Duodenal mucosa (tissue), 2 donors: ENCODE measurements around the gene PRSS8.

Experiments
- H3K27ac ChIP-seq: one replicate; pipeline ENCODE4 v1.7.0; 2013; ENCODE audit warnings: low read depth, low read length
- H3K27me3 ChIP-seq, 2 donors: one replicate each; pipeline ENCODE4 v1.7.0; 2013; ENCODE audit warnings: low read length in 2 of 2, control low read depth in 1 of 2; ENCODE audit not compliant: insufficient read depth in 2 of 2, control insufficient read depth in 1 of 2
- H3K36me3 ChIP-seq, 2 donors: one replicate each; pipeline ENCODE4 v1.7.0; 2013; ENCODE audit warnings: low read length in 2 of 2, control low read depth in 1 of 2; ENCODE audit not compliant: insufficient read depth in 2 of 2, control insufficient read depth in 1 of 2
- H3K4me1 ChIP-seq, 2 donors: one replicate each; pipeline ENCODE4 v1.7.0; 2013; ENCODE audit warnings: low read length in 2 of 2, control low read depth in 1 of 2; ENCODE audit not compliant: insufficient read depth in 2 of 2, control insufficient read depth in 1 of 2
- H3K4me3 ChIP-seq, 2 donors: one replicate each; pipeline ENCODE4 v1.7.0; 2013; ENCODE audit warnings: low read length in 2 of 2, low read depth in 1 of 2
- H3K9ac ChIP-seq, 2 donors: one replicate each; pipeline ENCODE4 v1.7.0; 2013; ENCODE audit warnings: low read length in 2 of 2, low read depth in 1 of 2
- H3K9me3 ChIP-seq, 2 donors: one replicate each; pipeline ENCODE4 v1.7.0; 2013; ENCODE audit warnings: low read length in 2 of 2, control low read depth in 1 of 2; ENCODE audit not compliant: control insufficient read depth in 1 of 2

PRSS8 gene

DNA sequence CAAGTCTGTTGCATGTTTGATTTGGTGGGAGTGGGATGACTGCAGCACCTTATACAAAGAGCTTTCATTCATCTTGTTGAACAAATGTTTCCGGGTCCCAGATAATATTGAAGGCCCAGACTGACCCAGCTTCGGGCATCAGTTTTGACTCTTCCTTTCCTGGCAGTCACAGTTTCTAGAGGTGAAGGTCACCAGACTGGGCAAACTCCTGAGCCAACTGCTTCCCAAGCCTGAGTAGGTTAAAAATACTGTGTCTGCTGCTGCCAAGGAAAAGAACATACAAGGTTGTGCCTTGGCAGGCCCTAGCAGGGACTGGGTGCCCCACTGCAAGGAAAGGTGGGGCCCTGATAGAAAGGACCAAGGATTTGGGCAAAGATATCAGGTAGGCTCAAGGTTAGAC lies 22.8 kb downstream of the PRSS8 start:
- Histone ChIP-seq H3K9ac (no peak overlapping the region), H3K36me3 (peaks cover 33 to 36% of the 10 kb centered on the region in 2 donors), H3K9me3 (no peaks in the 10 kb centered on the region), H3K4me1 (peaks cover 30 to 31% of the 10 kb centered on the region in 2 donors), H3K27me3 (no peaks in the 10 kb centered on the region), H3K4me3 (no peak overlapping the region), H3K27ac (no peak overlapping the region)

- Histone ChIP-seq H3K4me3 (no peak overlapping the region), H3K9me3 (no peaks in the 10 kb centered on the region), H3K27ac (no peak overlapping the region), H3K4me1 (peaks cover 31 to 32% of the 10 kb centered on the region in 2 donors), H3K27me3 (no peaks in the 10 kb centered on the region), H3K36me3 (peaks cover 33 to 36% of the 10 kb centered on the region in 2 donors), H3K9ac (no peak overlapping the region)
Measured at GRCh38 chr16:31111881-31112466, 23.6 kb downstream of the PRSS8 start.

- no peak overlapping the region for H3K27ac ChIP-seq
- H3K27me3 ChIP-seq: no peaks in the 10 kb centered on the region
- H3K9me3 ChIP-seq: no peaks in the 10 kb centered on the region
- H3K4me1 ChIP-seq: peaks cover 32 to 34% of the 10 kb centered on the region in 2 donors
- H3K36me3 ChIP-seq: peaks cover 33 to 36% of the 10 kb centered on the region in 2 donors
- no peak overlapping the region for H3K4me3 ChIP-seq
- no peak overlapping the region for H3K9ac ChIP-seq
Measured at GRCh38 chr16:31110106-31111034, 25.2 kb downstream of the PRSS8 start.

GRCh38 chr16:31109622-31110021 lies 25.9 kb downstream of the PRSS8 start:
- Histone ChIP-seq H3K9ac (no peak overlapping the region), H3K4me3 (no peak overlapping the region), H3K4me1 (peaks cover 30 to 34% of the 10 kb centered on the region in 2 donors), H3K27me3 (no peaks in the 10 kb centered on the region), H3K27ac (no peak overlapping the region), H3K36me3 (peaks cover 33 to 36% of the 10 kb centered on the region in 2 donors), H3K9me3 (no peaks in the 10 kb centered on the region)

DNA sequence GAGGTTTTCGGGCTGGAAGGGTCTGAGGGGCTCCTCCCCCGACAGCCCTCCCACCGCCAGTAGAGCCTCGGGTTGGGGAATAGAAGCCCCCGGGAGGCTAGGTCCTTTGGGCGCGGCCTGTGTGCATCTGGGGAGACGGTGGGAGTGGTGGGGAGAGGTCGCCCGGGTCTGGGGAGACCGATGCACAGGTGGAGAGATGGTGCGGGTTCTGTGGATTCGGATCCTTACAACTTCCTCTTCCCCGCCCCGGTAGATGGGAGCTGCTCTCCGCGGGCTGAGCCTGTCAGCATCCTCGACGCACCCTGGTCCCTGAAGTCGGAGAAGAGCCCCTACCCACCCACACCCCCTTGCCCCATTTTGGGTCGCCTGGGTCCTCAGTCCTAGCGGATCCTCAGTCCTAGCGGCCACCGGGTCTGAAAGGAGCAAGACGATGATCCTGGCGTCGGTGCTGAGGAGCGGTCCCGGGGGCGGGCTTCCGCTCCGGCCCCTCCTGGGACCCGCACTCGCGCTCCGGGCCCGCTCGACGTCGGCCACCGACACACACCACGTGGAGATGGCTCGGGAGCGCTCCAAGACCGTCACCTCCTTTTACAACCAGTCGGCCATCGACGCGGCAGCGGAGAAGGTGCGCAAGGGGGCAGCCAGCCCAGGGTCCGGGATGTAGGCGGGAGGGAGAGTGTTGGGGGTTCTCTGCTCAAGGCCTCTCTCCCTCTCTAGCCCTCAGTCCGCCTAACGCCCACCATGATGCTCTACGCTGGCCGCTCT lies 26.6 kb downstream of the PRSS8 start:
- no peaks in the 10 kb centered on the region for H3K27me3 ChIP-seq
- H3K4me3 ChIP-seq: peak overlapping the region; percentile 80 to 82
- H3K36me3 ChIP-seq: peaks cover 33 to 36% of the 10 kb centered on the region in 2 donors
- H3K27ac ChIP-seq: peak overlapping the region; percentile 63
- peak overlapping the region; percentile 78 to 85 for H3K9ac ChIP-seq
- no peaks in the 10 kb centered on the region for H3K9me3 ChIP-seq
- H3K4me1 ChIP-seq: peaks cover 27 to 30% of the 10 kb centered on the region in 2 donors

DNA sequence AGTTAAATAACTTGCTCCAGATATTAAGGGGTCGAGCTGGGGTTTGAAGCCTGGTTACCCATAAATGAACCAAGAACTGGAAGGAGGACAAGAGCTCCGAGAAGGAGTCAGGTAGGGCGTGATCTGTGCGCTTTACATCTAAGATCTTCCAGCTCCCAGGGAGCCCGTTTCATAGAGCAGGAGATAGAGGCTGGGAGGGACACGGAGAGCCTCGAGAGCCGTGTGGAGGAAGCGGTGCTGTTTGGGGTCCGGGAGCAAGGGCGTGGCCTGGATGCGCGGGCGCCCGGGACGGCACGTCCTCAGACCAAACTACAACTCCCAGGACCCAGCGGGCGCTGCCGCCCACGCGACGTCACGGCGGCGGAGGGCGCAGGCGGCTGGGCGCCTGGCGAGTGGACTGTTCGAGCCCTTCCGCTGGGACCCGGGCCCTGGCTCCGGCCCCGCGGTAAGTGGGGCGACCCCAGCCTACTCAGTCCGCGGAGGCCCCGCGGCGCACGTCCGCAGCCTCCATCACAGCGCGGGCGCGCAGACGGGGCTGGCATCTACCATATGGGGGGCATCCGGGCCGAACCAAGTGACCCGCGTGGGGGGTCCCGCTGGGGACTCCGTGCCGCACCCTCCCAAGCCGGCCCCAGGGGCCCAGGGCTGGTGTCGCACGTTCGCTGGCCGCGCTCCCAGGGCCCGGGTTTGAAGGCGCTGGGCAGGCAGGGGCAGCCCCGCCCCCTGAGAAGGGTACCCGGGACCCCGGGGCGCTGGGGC lies 27.3 kb downstream of the PRSS8 start, which contains the start of gene BCKDK:
Gene BCKDK (plus strand): TSS at position 352 of the 759 bp plus-strand sequence. CDS start 838 bp downstream, outside the sequence.
- Histone ChIP-seq H3K36me3 (peaks cover 33 to 35% of the 10 kb centered on the region in 2 donors), H3K4me1 (peaks cover 19 to 25% of the 10 kb centered on the region in 2 donors), H3K27me3 (no peaks in the 10 kb centered on the region), H3K9me3 (no peaks in the 10 kb centered on the region), H3K4me3 (peak within 1 kb of the TSS; percentile 80 to 82), H3K27ac (peak within 1 kb of the TSS; percentile 63), H3K9ac (peak within 1 kb of the TSS; percentile 78 to 85)

- H3K9ac ChIP-seq: no peak overlapping the region
- H3K27me3 ChIP-seq: no peaks in the 10 kb centered on the region
- peak overlapping the region; percentile 80 to 82 for H3K4me3 ChIP-seq
- peaks cover 26 to 29% of the 10 kb centered on the region in 2 donors for H3K36me3 ChIP-seq
- no peaks in the 10 kb centered on the region for H3K9me3 ChIP-seq
- peaks cover 13 to 20% of the 10 kb centered on the region in 2 donors for H3K4me1 ChIP-seq
- no peak overlapping the region for H3K27ac ChIP-seq
Measured at GRCh38 chr16:31107465-31107867, 28.1 kb downstream of the PRSS8 start.

DNA sequence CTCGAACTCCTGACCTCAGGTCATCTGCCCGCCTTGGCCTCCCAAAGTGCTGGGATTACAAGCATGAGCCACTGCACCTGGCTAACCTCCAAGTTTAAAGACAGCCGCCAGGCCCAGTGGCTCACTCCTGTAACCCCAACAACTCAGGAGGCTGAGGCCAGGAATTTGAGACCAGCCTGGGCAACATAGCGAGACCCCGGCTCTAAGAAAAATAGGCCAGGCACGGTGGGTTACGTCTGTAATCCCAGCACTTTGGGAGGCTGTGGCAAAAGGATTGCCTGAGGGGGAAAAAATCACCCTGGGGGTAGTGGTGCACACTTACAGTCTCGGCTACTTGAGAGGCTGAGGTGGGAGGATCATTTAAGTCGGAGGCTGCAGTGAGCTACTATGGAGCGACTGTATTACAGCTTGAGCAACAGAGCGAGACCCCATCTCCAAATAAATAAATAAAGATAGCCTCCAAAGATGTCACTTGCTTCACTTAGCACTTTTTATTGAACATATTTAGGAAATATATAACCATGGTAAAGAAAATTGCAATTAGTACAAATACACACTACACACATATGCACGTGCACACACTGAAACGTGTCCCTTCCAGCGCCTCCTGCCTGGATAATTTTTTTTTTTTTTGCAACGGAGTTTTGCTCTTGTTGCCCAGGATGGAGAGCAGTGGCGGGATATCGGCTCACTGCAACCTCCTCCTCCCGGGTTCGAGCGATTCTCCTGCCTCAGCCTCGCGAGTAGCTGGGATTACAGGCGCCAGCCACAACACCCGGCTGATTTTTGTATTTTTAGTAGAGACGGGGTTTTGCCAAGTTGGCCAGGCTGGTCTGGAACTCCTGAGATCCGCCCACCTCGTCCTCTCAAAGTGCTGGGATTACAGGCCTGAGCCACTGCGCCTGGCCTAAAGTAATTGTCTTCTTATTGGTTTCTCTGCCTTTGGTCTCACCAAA lies 28.7 kb downstream of the PRSS8 start:
- no peaks in the 10 kb centered on the region for H3K9me3 ChIP-seq
- peaks cover 21 to 22% of the 10 kb centered on the region in 2 donors for H3K36me3 ChIP-seq
- H3K27me3 ChIP-seq: no peaks in the 10 kb centered on the region
- H3K4me1 ChIP-seq: peaks cover 13 to 20% of the 10 kb centered on the region in 2 donors
- no peak overlapping the region for H3K9ac ChIP-seq
- no peak overlapping the region for H3K27ac ChIP-seq
- no peak overlapping the region for H3K4me3 ChIP-seq
